GM12878 (cell line): ENCODE results near the gene PLXND1. TPM values are rescaled to one million over a fixed set of nuclear protein-coding genes. Genes with fewer than 3 reads are reported as not detected.

Source experiments
- ATAC-seq: fragments of 200-7000 bp; cut with Tn5 transposase; 3 replicates; pipeline ENCODE4 v1.9.1; 2020; ENCODE audit warnings: mild to moderate bottlenecking, moderate library complexity
- BruUV-seq: library from RNA; stranded (reverse); fragments of 400-500 nt; replicated peaks from 2 replicates; lab custom pipeline; 2021; lab: Mats Ljungman, UMichigan
- CTCF ChIA-PET: fragments of 300-600 bp; sonication (Branson Sonifier 250); formaldehyde crosslinking; extraction: SDS; loops from one replicate; lab custom pipeline; 2021; ENCODE audit warnings: inconsistent platforms; lab: Yijun Ruan, JAX
- POLR2A ChIA-PET: fragments of 350-600 bp; formaldehyde crosslinking; extraction: SDS; loops from one replicate; lab custom pipeline; 2021; ENCODE audit warnings: inconsistent platforms; lab: Charles Lee
- RAD21 ChIA-PET: fragments of 300-600 bp; sonication (Branson Sonifier 250); formaldehyde crosslinking; loops from one replicate; lab custom pipeline; 2023; ENCODE audit warnings: antibody characterized with exemption; ENCODE audit not compliant: unreplicated experiment; lab: Charles Lee
- SMC1A ChIA-PET: fragments of 300-600 bp; sonication (Branson Sonifier 250); formaldehyde crosslinking; loops from one replicate; lab custom pipeline; 2023; ENCODE audit not compliant: unreplicated experiment, uncharacterized antibody; lab: Charles Lee
- DNase-seq: peaks from one replicate; pipeline ENCODE4 v3.0.0-alpha.2; 2011; ENCODE audit warnings: low read depth, low spot score
- FAIRE-seq: peaks from 3 replicates; lab custom pipeline; 2011; peaks lifted over from hg19 to GRCh38; lab: Jason Lieb, UNC
- H2AFZ ChIP-seq: 2 replicates; pipeline ENCODE4 v1.6.0; 2011; ENCODE audit warnings: low read depth, low read length, control low read depth; ENCODE audit not compliant: control insufficient read depth
- H3K27ac ChIP-seq: 2 replicates; pipeline ENCODE4 v1.5.1; 2011; ENCODE audit warnings: control low read depth; ENCODE audit not compliant: control insufficient read depth, insufficient read depth
- H3K27me3 ChIP-seq, 2 experiments: replicated peaks in 1 of 2; 2 replicates each; pipeline versions ENCODE4 v1.6.0 to v1.6.1; 2011; ENCODE audit warnings: low read length in 1 of 2; ENCODE audit not compliant: control insufficient read depth in 2 of 2, insufficient read depth in 2 of 2
- H3K36me3 ChIP-seq, 2 experiments: 2 replicates each; pipeline ENCODE4 v1.5.1; 2011; ENCODE audit warnings: low read length in 1 of 2; ENCODE audit not compliant: control insufficient read depth in 2 of 2, insufficient read depth in 2 of 2
- H3K4me1 ChIP-seq: 2 replicates; pipeline ENCODE4 v1.6.1; 2011; ENCODE audit warnings: mild to moderate bottlenecking, low read length, moderate library complexity, mixed read lengths; ENCODE audit not compliant: control insufficient read depth, insufficient read depth
- H3K4me2 ChIP-seq: 2 replicates; pipeline ENCODE4 v1.6.0; 2011; ENCODE audit warnings: control low read depth; ENCODE audit not compliant: control insufficient read depth, insufficient read depth
- H3K4me3 ChIP-seq: fragments of 200-600 bp; sonication (generic); 2 replicates; pipeline ENCODE4 v1.5.1; 2016
- H3K79me2 ChIP-seq: 2 replicates; pipeline ENCODE4 v1.6.0; 2011; ENCODE audit warnings: low read length; ENCODE audit not compliant: control insufficient read depth, insufficient read depth
- H3K9ac ChIP-seq: 2 replicates; pipeline ENCODE4 v1.8.0; 2011; ENCODE audit warnings: low read length, control low read depth, mixed read lengths; ENCODE audit not compliant: control insufficient read depth, insufficient read depth
- H3K9me3 ChIP-seq: replicated peaks from 3 replicates; pipeline ENCODE4 v1.5.1; 2011; ENCODE audit warnings: mild to moderate bottlenecking, low read length; ENCODE audit not compliant: control insufficient read depth, insufficient read depth
- H4K20me1 ChIP-seq: 2 replicates; pipeline ENCODE4 v1.6.0; 2011; ENCODE audit not compliant: control insufficient read depth, insufficient read depth
- ASH2L ChIP-seq: fragments of 300-600, 200-600 bp; sonication (generic); IDR thresholded peaks from 2 replicates; pipeline ENCODE4 v1.6.1; 2017; ENCODE audit warnings: low read depth, mild to moderate bottlenecking, borderline replicate concordance
- CBX5 ChIP-seq: sonication (generic); IDR thresholded peaks from 2 replicates; pipeline ENCODE4 v1.6.1; 2016; ENCODE audit warnings: low read depth, moderate library complexity, mild to moderate bottlenecking, inconsistent platforms
- E4F1 ChIP-seq: fragments of 450-650 bp; IDR thresholded peaks from 2 replicates; pipeline ENCODE4 v1.6.1; 2018; ENCODE audit warnings: borderline replicate concordance, mild to moderate bottlenecking; ENCODE audit not compliant: partially characterized antibody
- ETV6 ChIP-seq, 2 experiments: fragments of 450-650 bp in 1 of 2; IDR thresholded peaks in 1 of 2; conservative IDR thresholded peaks in 1 of 2; 2 replicates each; pipeline ENCODE4 v1.6.1; 2014; ENCODE audit warnings: antibody characterized with exemption in 1 of 2, borderline replicate concordance in 1 of 2, low read depth in 1 of 2, mild to moderate bottlenecking in 1 of 2, moderate library complexity in 1 of 2
- FOXK2 ChIP-seq: fragments of 450-650 bp; IDR thresholded peaks from 2 replicates; pipeline ENCODE4 v1.6.1; 2017; ENCODE audit warnings: mild to moderate bottlenecking, moderate library complexity
- MEF2B ChIP-seq: fragments of 450-650 bp; IDR thresholded peaks from 2 replicates; pipeline ENCODE4 v1.6.1; 2018; ENCODE audit warnings: mild to moderate bottlenecking, moderate library complexity; ENCODE audit not compliant: partially characterized antibody, poor library complexity, severe bottlenecking
- NR2F1 ChIP-seq: fragments of 450-650 bp; conservative IDR thresholded peaks from 2 replicates; pipeline ENCODE4 v1.6.1; 2017; ENCODE audit warnings: mild to moderate bottlenecking
- RUNX3 ChIP-seq: IDR thresholded peaks from 2 replicates; pipeline ENCODE4 v1.6.1; 2012; ENCODE audit warnings: low read length, inconsistent platforms
- STAT1 ChIP-seq: fragments of 450-650 bp; conservative IDR thresholded peaks from 2 replicates; pipeline ENCODE4 v1.6.1; 2014; ENCODE audit warnings: antibody characterized with exemption, mild to moderate bottlenecking
- WGBS: methylation state at CpG from one replicate; pipeline ENCODE4 v1.1.6; 2016; ENCODE audit warnings: low lambda C conversion rate; ENCODE audit not compliant: insufficient replicate concordance, insufficient coverage; ENCODE audit errors: missing lambda C conversion rate; 5-methylcytosine and 5-hydroxymethylcytosine counted together
- in situ Hi-C: fragments of 300-500 bp; cut with MboI; formaldehyde crosslinking; loops from 9 replicates; pipeline ENCODE4 v1.14.3; 2018; ENCODE audit warnings: mixed read lengths
- intact Hi-C: fragments of 100-400 bp; cut with micrococcal nuclease; formaldehyde crosslinking; loops from one replicate; pipeline ENCODE4 v1.14.2; 2022; ENCODE audit not compliant: unreplicated experiment
- polyA plus RNA-seq, 11 experiments: library from polyadenylated mRNA; depleted of rRNA in 4 of 11; unstranded in 6 of 11; stranded (reverse) in 5 of 11; fragments of >200 nt; fragmentation: Nextera tagmentation in 4 of 11; fragmentation: Illumina TruSeq in 1 of 11; extraction: Ambion mirVana in 4 of 11; extraction: Trizol in 1 of 11; gene quantifications; 1 replicate in 1 of 11; 2 replicates in 10 of 11; pipeline versions ENCODE4 v1.2.1 to v1.2.3, GENCODE V29; 2011 to 2016; ENCODE audit warnings: inconsistent platforms in 2 of 11, missing spikeins in 2 of 11, low read depth in 1 of 11
- total RNA-seq, 4 experiments: library from RNA; depleted of rRNA in 3 of 4; stranded (reverse); fragments of >200 nt in 3 of 4; fragmentation: Illumina TruSeq in 1 of 4; extraction: Trizol in 1 of 4; gene quantifications; 2 replicates each; pipeline versions ENCODE4 v1.2.1 to v1.2.3, GENCODE V29; 2013 to 2021

PLXND1 gene
- total and polyA plus RNA-seq, 10 of the 15 experiments (the other 5 are each of a cell fraction or from before 2014, with no cell fraction given) = 0.01 to 2.3 (median 0.72) TPM; not detected in 7

- no peak for TF ChIP-seq STAT1
- TF ChIP-seq ASH2L = no peak
- TF ChIP-seq E4F1 = no peak
- no peak for TF ChIP-seq MEF2B
- TF ChIP-seq ETV6 (conservative IDR thresholded peaks at IDR 0.05 in 1 of 2, IDR thresholded peaks at IDR 0.05 in 1 of 2; ENCODE audit: borderline replicate concordance in 1 of 2, low read depth in 1 of 2) = no peak
- no peak for TF ChIP-seq FOXK2
- TF ChIP-seq RUNX3 = no peak
- no peak for TF ChIP-seq CBX5
- TF ChIP-seq NR2F1 = 0 out of 2 replicates have a peak, but pooled peaks have one; percentile 12
- ChIA-PET POLR2A (no interaction called here), RAD21 (no interaction called here), CTCF (interaction anchor here (0.8 to 1.0 kb wide), 2 partner anchors 40 to 68 kb away, joined by 3 read pairs; no protein-coding TSS in a partner anchor), SMC1A (no interaction called here)
- 52% methylated on average over 15 of the region's 15 CpGs for WGBS
- ATAC-seq = no peak
- Histone ChIP-seq H3K9ac (no peak overlapping the region), H3K4me1 (no peaks in the 10 kb centered on the region), H3K79me2 (no peaks in the 10 kb centered on the region), H3K27ac (no peak overlapping the region), H4K20me1 (no peaks in the 10 kb centered on the region), H3K9me3 (no peaks in the 10 kb centered on the region), H3K36me3 (no peaks in the 10 kb centered on the region), H2AFZ (peak overlapping the region; percentile 51; the same call in 1 of the 2 replicates), H3K4me2 (no peak overlapping the region), H3K27me3 (peaks cover 0 to 2% of the 10 kb centered on the region in 2 experiments; a peak in 1 of 4 replicates), H3K4me3 (no peak overlapping the region)
- DNase-seq = no peak
- intact Hi-C loops (no loop called here), in situ Hi-C loops (no loop called here)
- BruUV-seq = no TSS peak
- no peak for FAIRE-seq
Measured at GRCh38 chr3:129558081-129558771, 48.2 kb downstream of the PLXND1 start.
